Measurements from ENCODE around the gene SCRT2. TPM values are rescaled to one million over a fixed set of nuclear protein-coding genes. Genes with fewer than 3 reads are reported as not detected.

Gene SCRT2
- total RNA-seq, 1 experiment from 2014 or later = not detected

- no peak overlapping the region for H3K14ac ChIP-seq (ENCODE audit: insufficient read depth, low read length)
- H3K23ac ChIP-seq (ENCODE audit: insufficient read length, low read depth, low read length) = no peak overlapping the region
- peak overlapping the region; percentile 76 to 87 for H3K4me3 Mint-ChIP-seq
These were observed 33.8 kb upstream of the SCRT2 start for GRCh38 chr20:709423-709822.

More at GRCh38 chr20:709423-709822, 33.8 kb upstream of the SCRT2 start:
- Histone ChIP-seq H2BK5ac (ENCODE audit: insufficient read length, low read length) (no peak overlapping the region), H3K4me1 (ENCODE audit: insufficient read depth, low read length) (no peaks in the 10 kb centered on the region; the same call in 1 of the 2 replicates), H2AK5ac (ENCODE audit: insufficient read length, low read length) (no peak overlapping the region), H3K79me2 (ENCODE audit: insufficient read depth, low read length) (no peaks in the 10 kb centered on the region), H2AFZ (ENCODE audit: low read length) (no peak overlapping the region), H3K79me1 (ENCODE audit: insufficient read depth, low read depth, low read length, poor library complexity, severe bottlenecking) (no peaks in the 10 kb centered on the region), H2BK20ac (ENCODE audit: low read depth, low read length, poor library complexity, severe bottlenecking) (no peak overlapping the region), H4K5ac (ENCODE audit: insufficient read length, low read depth, low read length) (no peak overlapping the region), H3K27me3 (ENCODE audit: insufficient read depth, low read length) (peaks cover 5% of the 10 kb centered on the region; the same call in 1 of the 2 replicates), H3K9me3 (ENCODE audit: control insufficient read depth, low read depth, low read length) (no peaks in the 10 kb centered on the region), H2BK12ac (ENCODE audit: insufficient read length, low read depth, low read length) (no peak overlapping the region), H3K56ac (ENCODE audit: insufficient read length, low read depth, low read length) (no peak overlapping the region), H4K91ac (ENCODE audit: insufficient read length, low read depth, low read length) (no peak overlapping the region), H4K8ac (replicated peaks; ENCODE audit: insufficient read length, low read depth, low read length) (no peak overlapping the region), H4K20me1 (ENCODE audit: control insufficient read depth, insufficient read depth, insufficient read length) (no peaks in the 10 kb centered on the region), H3K18ac (ENCODE audit: insufficient read length, low read depth, low read length) (no peak overlapping the region), H2BK15ac (ENCODE audit: low read depth, low read length) (no peak overlapping the region), H3K4me2 (ENCODE audit: insufficient read depth, insufficient read length, low read length) (peak overlapping the region; percentile 61), H3K23me2 (ENCODE audit: insufficient read length, low read depth, low read length, poor library complexity, severe bottlenecking) (peaks cover 3% of the 10 kb centered on the region), H3T11ph (ENCODE audit: low read length) (no peak overlapping the region), H3K9ac (ENCODE audit: extremely low read depth, insufficient read length, low read length) (no peak overlapping the region), H3K4ac (ENCODE audit: low read depth, low read length) (no peak overlapping the region), H2BK120ac (ENCODE audit: low read depth, low read length, poor library complexity, severe bottlenecking) (no peak overlapping the region), H3K27ac (ENCODE audit: insufficient read length, low read depth, low read length) (no peak overlapping the region)
- peaks cover 5 to 15% (median 10%) of the 10 kb centered on the region in 3 experiments for H3K36me3 Mint-ChIP-seq (ENCODE audit: insufficient read depth in 1 of 3, low read depth in 3 of 3)
- peaks cover 37% of the 10 kb centered on the region for H3K27me3 Mint-ChIP-seq (ENCODE audit: low read depth)
- peak; percentile 34 for DNase-seq
- H3K4me1 Mint-ChIP-seq = peaks cover 11 to 35% of the 10 kb centered on the region in 2 experiments
- H3K27ac Mint-ChIP-seq = peak overlapping the region in 1 of 3 experiments; percentile 10; a peak in 1 of 7 replicates
- H3K9me3 Mint-ChIP-seq = peaks cover 21 to 22% of the 10 kb centered on the region in 2 experiments
- WGBS (ENCODE audit: extremely low coverage, insufficient read length, low lambda C conversion rate) = no CpG with 5 or more reads among the region's 20 CpGs
- TF ChIP-seq CTCF (conservative IDR thresholded peaks at IDR 0.05) = no peak

All from H9 (cell line).